Peyer's patch (tissue), 4 donors: ENCODE measurements around the gene NCAM2. TPM values are rescaled to one million over a fixed set of nuclear protein-coding genes. Genes with fewer than 3 reads are reported as not detected.
"Not testable (repeated sequence)": the region's sequence is repeated elsewhere in the genome, so short reads cannot be mapped to it uniquely, and the experiment has no call there.

Experiments used
- DNase-seq, 3 donors: peaks; one replicate each; pipeline ENCODE4 v3.0.0-alpha.2; 2017 to 2019
- H3K27ac ChIP-seq, 4 donors: fragments of 200-600 bp; sonication (generic); one replicate each; pipeline ENCODE4 v1.5.1; 2016 to 2019
- H3K27me3 ChIP-seq, 2 donors: fragments of 200-600 bp; sonication (generic); one replicate each; pipeline ENCODE4 v1.5.1; 2019
- H3K36me3 ChIP-seq, 3 donors: fragments of 200-600 bp; sonication (generic); one replicate each; pipeline ENCODE4 v1.5.1; 2016 to 2019
- H3K4me1 ChIP-seq, 4 donors: fragments of 200-600 bp; sonication (generic); one replicate each; pipeline ENCODE4 v1.5.1; 2016 to 2019
- H3K4me3 ChIP-seq, 4 donors: fragments of 200-600 bp; sonication (generic); 1 replicate in 3 of 4; 2 replicates in 1 of 4; pipeline ENCODE4 v1.5.1; 2016 to 2019; ENCODE audit warnings: mild to moderate bottlenecking in 1 of 4
- H3K9me3 ChIP-seq, 4 donors: fragments of 200-600 bp; sonication (generic); one replicate each; pipeline ENCODE4 v1.5.1; 2016 to 2019; ENCODE audit warnings: mild to moderate bottlenecking in 1 of 4
- CTCF ChIP-seq, 6 experiments: fragments of 450-650 bp in 4 of 6; fragments of 200-600 bp in 2 of 6; sonication (generic) in 1 of 6; IDR thresholded peaks; one replicate each; pipeline ENCODE4 v1.5.1; 2017 to 2019; ENCODE audit warnings: antibody characterized with exemption in 6 of 6, mild to moderate bottlenecking in 3 of 6, moderate library complexity in 1 of 6
- POLR2A ChIP-seq, 2 donors: fragments of 450-650 bp; IDR thresholded peaks; one replicate each; pipeline ENCODE4 v1.5.1; 2017; ENCODE audit warnings: antibody characterized with exemption in 2 of 2, mild to moderate bottlenecking in 2 of 2, moderate library complexity in 2 of 2
- total RNA-seq, 4 donors: library from RNA; depleted of rRNA; stranded (reverse); fragments of >200 nt; gene quantifications; one replicate each; pipeline ENCODE4 v1.1.0, GENCODE V29; 2016

Gene NCAM2
- total RNA-seq, 4 donors from 2014 or later: 0.13 to 5.8 (median 0.60) TPM

- Histone ChIP-seq H3K36me3 (no peaks in the 10 kb centered on the region), H3K27ac (no peak overlapping the region), H3K27me3 (no peaks in the 10 kb centered on the region), H3K4me1 (no peaks in the 10 kb centered on the region), H3K9me3 (no peaks in the 10 kb centered on the region), H3K4me3 (no peak overlapping the region)
- no peak for DNase-seq
- TF ChIP-seq CTCF (IDR thresholded peaks at IDR 0.05): no peak
- TF ChIP-seq POLR2A (IDR thresholded peaks at IDR 0.05): no peak
Observed at GRCh38 chr21:21146587-21147373, 148.6 kb downstream of the NCAM2 start.

- Histone ChIP-seq H3K27me3 (no peaks in the 10 kb centered on the region), H3K9me3 (no peaks in the 10 kb centered on the region), H3K4me1 (no peaks in the 10 kb centered on the region), H3K4me3 (no peak overlapping the region), H3K27ac (no peak overlapping the region), H3K36me3 (no peaks in the 10 kb centered on the region)
- TF ChIP-seq CTCF (IDR thresholded peaks at IDR 0.05) (no peak), POLR2A (IDR thresholded peaks at IDR 0.05) (no peak)
- DNase-seq: no peak
Observed at GRCh38 chr21:21147374-21147745, 149.2 kb downstream of the NCAM2 start.

- Histone ChIP-seq H3K27ac (no peak overlapping the region), H3K27me3 (no peaks in the 10 kb centered on the region), H3K4me3 (no peak overlapping the region), H3K4me1 (no peaks in the 10 kb centered on the region), H3K36me3 (no peaks in the 10 kb centered on the region), H3K9me3 (no peaks in the 10 kb centered on the region)
- TF ChIP-seq CTCF (IDR thresholded peaks at IDR 0.05): no peak
- no peak for TF ChIP-seq POLR2A (IDR thresholded peaks at IDR 0.05)
- DNase-seq: no peak
Observed at GRCh38 chr21:21148009-21148408, 149.8 kb downstream of the NCAM2 start.

- H3K27ac ChIP-seq: no peak overlapping the region
- H3K4me3 ChIP-seq: no peak overlapping the region
- H3K9me3 ChIP-seq: no peaks in the 10 kb centered on the region
- DNase-seq: no peak
- TF ChIP-seq CTCF (IDR thresholded peaks at IDR 0.05): no peak
- no peak for TF ChIP-seq POLR2A (IDR thresholded peaks at IDR 0.05)
- no peaks in the 10 kb centered on the region for H3K36me3 ChIP-seq
- H3K27me3 ChIP-seq: no peaks in the 10 kb centered on the region
- H3K4me1 ChIP-seq: no peaks in the 10 kb centered on the region
Observed at GRCh38 chr21:21148514-21148913, 150.3 kb downstream of the NCAM2 start.

GRCh38 chr21:21149445-21149844 lies 151.2 kb downstream of the NCAM2 start:
- not testable (repeated sequence) for H3K4me3 ChIP-seq, H3K9me3 ChIP-seq, DNase-seq

GRCh38 chr21:21151231-21151630 lies 153.0 kb downstream of the NCAM2 start:
- H3K4me1 ChIP-seq: no peaks in the 10 kb centered on the region
- DNase-seq: no peak
- H3K4me3 ChIP-seq: no peak overlapping the region
- H3K27me3 ChIP-seq: no peaks in the 10 kb centered on the region
- H3K9me3 ChIP-seq: no peaks in the 10 kb centered on the region
- no peaks in the 10 kb centered on the region for H3K36me3 ChIP-seq
- no peak overlapping the region for H3K27ac ChIP-seq
- no peak for TF ChIP-seq CTCF (IDR thresholded peaks at IDR 0.05)
- TF ChIP-seq POLR2A (IDR thresholded peaks at IDR 0.05): no peak

More at GRCh38 chr21:21149445-21149844, 151.2 kb downstream of the NCAM2 start:
- not testable (repeated sequence) for H3K27me3 ChIP-seq, H3K27ac ChIP-seq, H3K4me1 ChIP-seq, H3K36me3 ChIP-seq
